RWPE2 (cell line): ENCODE measurements around the gene FOXP2.

Experiments used
- ATAC-seq: fragments of 200-7000 bp; cut with Tn5 transposase; 3 replicates; pipeline ENCODE4 v1.9.1; 2021; ENCODE audit warnings: low read depth
- DNase-seq: peaks from one replicate; pipeline ENCODE4 v3.0.0-alpha.2; 2020; ENCODE audit warnings: low spot score
- H3K27ac ChIP-seq: fragments of 450-650 bp; 2 replicates; pipeline ENCODE4 v1.5.1; 2017; ENCODE audit warnings: mild to moderate bottlenecking; ENCODE audit not compliant: poor library complexity, severe bottlenecking
- H3K27me3 ChIP-seq: fragments of 250-450 bp; sonication (Bioruptor Pico); 2 replicates; pipeline ENCODE4 v1.5.1; 2021; ENCODE audit warnings: mild to moderate bottlenecking, moderate library complexity; ENCODE audit not compliant: insufficient read depth, poor library complexity, severe bottlenecking
- H3K36me3 ChIP-seq: fragments of 250-450 bp; sonication (Bioruptor Pico); 2 replicates; pipeline ENCODE4 v1.5.1; 2020; ENCODE audit warnings: low read depth, mild to moderate bottlenecking, moderate library complexity
- H3K4me1 ChIP-seq: fragments of 250-450 bp; sonication (Bioruptor Pico); 2 replicates; pipeline ENCODE4 v1.5.1; 2021; ENCODE audit warnings: mild to moderate bottlenecking, moderate library complexity; ENCODE audit not compliant: insufficient read depth, poor library complexity, severe bottlenecking
- H3K4me3 ChIP-seq: fragments of 250-450 bp; sonication (Bioruptor Pico); 2 replicates; pipeline ENCODE4 v1.5.1; 2021; ENCODE audit warnings: mild to moderate bottlenecking, moderate library complexity; ENCODE audit not compliant: severe bottlenecking
- H3K9me3 ChIP-seq: fragments of 250-450 bp; sonication (Bioruptor Pico); 2 replicates; pipeline ENCODE4 v1.5.1; 2021; ENCODE audit warnings: mild to moderate bottlenecking, moderate library complexity; ENCODE audit not compliant: severe bottlenecking
- CTCF ChIP-seq: fragments of 450-650 bp; IDR thresholded peaks from one replicate; pipeline ENCODE4 v1.5.1; 2017; ENCODE audit warnings: mild to moderate bottlenecking, moderate library complexity; ENCODE audit not compliant: poor library complexity, severe bottlenecking

FOXP2 gene

GRCh38 chr7:114718861-114719260, 304.2 kb downstream of the FOXP2 start:
- no peak overlapping the region for H3K4me3 ChIP-seq
- DNase-seq (no peak), ATAC-seq (no peak)
- TF ChIP-seq CTCF = no peak
- no peaks in the 10 kb centered on the region for H3K4me1 ChIP-seq
- no peak overlapping the region for H3K27ac ChIP-seq
- no peaks in the 10 kb centered on the region for H3K36me3 ChIP-seq
- H3K9me3 ChIP-seq = no peaks in the 10 kb centered on the region
- H3K27me3 ChIP-seq = no peaks in the 10 kb centered on the region

- ATAC-seq = no peak
- no peaks in the 10 kb centered on the region for H3K4me1 ChIP-seq
Measured at GRCh38 chr7:114720725-114721124, 306.1 kb downstream of the FOXP2 start.

GRCh38 chr7:114722562-114722961, 307.9 kb downstream of the FOXP2 start:
- Histone ChIP-seq H3K4me1 (no peaks in the 10 kb centered on the region), H3K4me3 (no peak overlapping the region), H3K9me3 (no peaks in the 10 kb centered on the region), H3K27me3 (no peaks in the 10 kb centered on the region), H3K27ac (no peak overlapping the region), H3K36me3 (no peaks in the 10 kb centered on the region)
- no peak for TF ChIP-seq CTCF
- ATAC-seq (no peak), DNase-seq (no peak)

More at GRCh38 chr7:114720725-114721124, 306.1 kb downstream of the FOXP2 start:
- H3K36me3 ChIP-seq = no peaks in the 10 kb centered on the region
- no peak for TF ChIP-seq CTCF
- no peak overlapping the region for H3K27ac ChIP-seq
- H3K4me3 ChIP-seq = no peak overlapping the region
- H3K27me3 ChIP-seq = no peaks in the 10 kb centered on the region
- no peak for DNase-seq
- no peaks in the 10 kb centered on the region for H3K9me3 ChIP-seq

- Histone ChIP-seq H3K9me3 (no peaks in the 10 kb centered on the region), H3K4me3 (no peak overlapping the region), H3K27me3 (no peaks in the 10 kb centered on the region), H3K27ac (no peak overlapping the region), H3K4me1 (no peaks in the 10 kb centered on the region), H3K36me3 (no peaks in the 10 kb centered on the region)
- no peak for DNase-seq
- ATAC-seq = no peak
- TF ChIP-seq CTCF = no peak
Measured at GRCh38 chr7:114723308-114723707, 308.7 kb downstream of the FOXP2 start.

- Histone ChIP-seq H3K27ac (no peak overlapping the region), H3K27me3 (no peaks in the 10 kb centered on the region), H3K4me3 (no peak overlapping the region), H3K9me3 (no peaks in the 10 kb centered on the region), H3K4me1 (no peaks in the 10 kb centered on the region), H3K36me3 (no peaks in the 10 kb centered on the region)
- DNase-seq (no peak), ATAC-seq (no peak)
- no peak for TF ChIP-seq CTCF
Measured at GRCh38 chr7:114740095-114740494, 325.5 kb downstream of the FOXP2 start.
